Right lobe of liver (tissue), 4 donors: ENCODE measurements around the gene PKD2.

ENCODE experiments used
- CTCF ChIP-seq, 4 donors: fragments of 200-600 bp in 3 of 4; fragments of 450-650 bp in 1 of 4; IDR thresholded peaks; one replicate each; pipeline versions ENCODE4 v1.5.1 to v1.8.0; 2016 to 2022; ENCODE audit warnings: antibody characterized with exemption in 4 of 4, mild to moderate bottlenecking in 2 of 4
- POLR2A ChIP-seq: fragments of 450-650 bp; IDR thresholded peaks from one replicate; pipeline ENCODE4 v1.6.1; 2017; ENCODE audit warnings: antibody characterized with exemption, mild to moderate bottlenecking
- donor health status: DM: no; HTN: no; CAD: no.
- donor health status: DM: no; HTN: no; CAD: no.
- donor health status: DM: no; HTN: yes; CAD: no.

- TF ChIP-seq CTCF (IDR thresholded peaks at IDR 0.05) (no peak), POLR2A (no peak)
Observed at GRCh38 chr4:87965501-87965975, 41.9 kb upstream of the PKD2 start.
